Measurements from ENCODE around the gene NBPF3. TPM values are rescaled to one million over a fixed set of nuclear protein-coding genes. Genes with fewer than 3 reads are reported as not detected.

The NBPF3 gene
- total RNA-seq, 2 experiments from 2014 or later = 8.2 to 8.5 TPM

- Mint-ChIP-seq H3K4me1 (ENCODE audit: low read depth) (no peaks in the 10 kb centered on the region), H3K4me3 (no peak overlapping the region), H3K36me3 (ENCODE audit: low read depth) (no peaks in the 10 kb centered on the region), H3K27me3 (peaks cover 3% of the 10 kb centered on the region), H3K27ac (no peak overlapping the region), H3K9me3 (no peaks in the 10 kb centered on the region)
- intact Hi-C loops (cut with DNase I, micrococcal nuclease) = no loop called here
- no peaks in the 10 kb centered on the region for H3K36me3 ChIP-seq (ENCODE audit: insufficient read depth, low read length)
- TF ChIP-seq CTCF (IDR thresholded peaks at IDR 0.05) = no peak
- peaks cover 0 to 3% of the 10 kb centered on the region in 2 experiments for H3K27me3 ChIP-seq (ENCODE audit: control insufficient read depth in 1 of 2, insufficient read depth in 2 of 2, low read length in 2 of 2)
- H3K4me1 ChIP-seq (ENCODE audit: insufficient read depth, low read length) = no peaks in the 10 kb centered on the region
- POLR2A ChIA-PET = no interaction called here
- no peak overlapping the region for H3K27ac ChIP-seq (ENCODE audit: low read depth in 1 of 2, low read length in 2 of 2)
- DNase-seq (no peak), ATAC-seq (ENCODE audit: poor library complexity) (no peak)
- no peak overlapping the region for H3K4me3 ChIP-seq (ENCODE audit: low read length)
- CTCF ChIA-PET = no interaction called here
- no peaks in the 10 kb centered on the region for H3K9me3 ChIP-seq (ENCODE audit: control insufficient read depth in 1 of 2, insufficient read depth in 1 of 2, low read length in 2 of 2)
Observed at GRCh38 chr1:21520899-21521716, 81.2 kb downstream of the NBPF3 start.

DNA sequence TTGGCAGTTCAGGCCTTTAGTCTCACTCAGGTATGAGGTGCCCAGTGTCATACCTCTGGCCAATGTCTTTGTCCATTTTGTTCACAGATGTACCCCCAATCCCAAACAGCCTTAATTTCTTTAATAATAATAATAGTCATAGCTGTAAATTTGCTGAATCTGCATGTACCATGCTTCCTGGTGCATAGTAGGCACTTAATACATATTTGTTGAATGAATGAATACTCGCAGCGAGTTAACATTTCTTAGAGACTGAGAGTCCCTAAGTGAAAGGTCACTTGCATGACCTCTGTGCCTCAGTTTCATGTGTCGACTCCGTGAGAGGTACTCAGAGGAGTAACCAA, 81.8 kb downstream of the NBPF3 start:
- no peaks in the 10 kb centered on the region for H3K36me3 ChIP-seq (ENCODE audit: insufficient read depth, low read length)
- H3K27me3 ChIP-seq (ENCODE audit: control insufficient read depth in 1 of 2, insufficient read depth in 2 of 2, low read length in 2 of 2) = peaks cover 0 to 3% of the 10 kb centered on the region in 2 experiments
- no peak overlapping the region for H3K4me3 ChIP-seq (ENCODE audit: low read length)
- no peak overlapping the region for H3K27ac ChIP-seq (ENCODE audit: low read depth in 1 of 2, low read length in 2 of 2)
- H3K9me3 ChIP-seq (ENCODE audit: control insufficient read depth in 1 of 2, insufficient read depth in 1 of 2, low read length in 2 of 2) = no peaks in the 10 kb centered on the region
- Mint-ChIP-seq H3K27ac (no peak overlapping the region), H3K9me3 (no peaks in the 10 kb centered on the region), H3K4me3 (no peak overlapping the region), H3K36me3 (ENCODE audit: low read depth) (no peaks in the 10 kb centered on the region), H3K27me3 (no peaks in the 10 kb centered on the region), H3K4me1 (ENCODE audit: low read depth) (no peaks in the 10 kb centered on the region)
- intact Hi-C loops (cut with DNase I, micrococcal nuclease) = no loop called here
- ChIA-PET POLR2A (no interaction called here), CTCF (no interaction called here)
- H3K4me1 ChIP-seq (ENCODE audit: insufficient read depth, low read length) = no peaks in the 10 kb centered on the region
- DNase-seq (no peak), ATAC-seq (ENCODE audit: poor library complexity) (no peak)
- no peak for TF ChIP-seq CTCF (IDR thresholded peaks at IDR 0.05)

DNA sequence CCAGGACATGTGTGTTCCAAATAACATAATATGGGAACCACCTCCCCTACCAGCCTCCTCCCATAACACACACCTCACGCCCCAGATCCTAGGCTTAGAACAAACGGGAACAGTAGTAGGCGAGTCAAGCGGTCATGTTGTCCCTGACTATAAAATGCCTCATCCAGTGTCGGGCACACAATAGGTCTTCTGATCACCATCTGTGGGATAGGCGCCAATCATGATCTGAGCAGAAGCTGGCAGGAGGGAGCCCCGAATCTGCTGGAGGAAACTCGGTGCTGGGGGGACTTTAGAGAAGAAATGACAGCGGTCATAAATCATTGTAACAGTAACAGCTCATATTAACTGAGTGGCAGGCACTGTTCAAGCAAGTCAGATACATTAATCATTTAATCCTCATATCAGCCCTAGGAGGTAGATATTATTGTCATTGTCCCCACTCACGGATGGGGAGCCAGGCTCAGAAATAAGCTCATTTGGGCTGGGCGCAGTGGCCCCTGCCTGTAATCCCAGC, 82.6 kb downstream of the NBPF3 start:
- CTCF ChIA-PET = no interaction called here
- no peak for ATAC-seq (ENCODE audit: poor library complexity)
- H3K36me3 Mint-ChIP-seq (ENCODE audit: low read depth) = no peaks in the 10 kb centered on the region
- H3K27ac ChIP-seq (ENCODE audit: low read depth in 1 of 2, low read length in 2 of 2) = no peak overlapping the region
- no peaks in the 10 kb centered on the region for H3K9me3 Mint-ChIP-seq
- H3K4me3 Mint-ChIP-seq = no peak overlapping the region
- no peak for TF ChIP-seq CTCF (IDR thresholded peaks at IDR 0.05)
- H3K4me1 ChIP-seq (ENCODE audit: insufficient read depth, low read length) = no peaks in the 10 kb centered on the region
- no peak overlapping the region for H3K27ac Mint-ChIP-seq
- no peaks in the 10 kb centered on the region for H3K36me3 ChIP-seq (ENCODE audit: insufficient read depth, low read length)
- DNase-seq = no peak
- H3K4me3 ChIP-seq (ENCODE audit: low read length) = no peak overlapping the region
- H3K9me3 ChIP-seq (ENCODE audit: control insufficient read depth in 1 of 2, insufficient read depth in 1 of 2, low read length in 2 of 2) = no peaks in the 10 kb centered on the region
- no peaks in the 10 kb centered on the region for H3K4me1 Mint-ChIP-seq (ENCODE audit: low read depth)
- no peaks in the 10 kb centered on the region for H3K27me3 Mint-ChIP-seq
- POLR2A ChIA-PET = no interaction called here
- intact Hi-C loops (cut with DNase I, micrococcal nuclease) = no loop called here
- H3K27me3 ChIP-seq (ENCODE audit: control insufficient read depth in 1 of 2, insufficient read depth in 2 of 2, low read length in 2 of 2) = peaks cover 0 to 3% of the 10 kb centered on the region in 2 experiments

All from CD4-positive, alpha-beta T cell (primary cell).